ENCODE data around the gene KRTAP13-1.
A peak's percentile ranks its signal among the peaks of the same experiment; 100 is the strongest.

The KRTAP13-1 gene

GRCh38 chr21:30426731-30427130 is 30.9 kb downstream of the KRTAP13-1 start:
- DNase-seq (ENCODE audit: low spot score) = no peak
- in situ Hi-C loops (cut with MboI; ENCODE audit: low pct_unique_long_range_greater_than_20kb, low sequenced_read_pairs, unreplicated experiment) = no loop called here

DNA sequence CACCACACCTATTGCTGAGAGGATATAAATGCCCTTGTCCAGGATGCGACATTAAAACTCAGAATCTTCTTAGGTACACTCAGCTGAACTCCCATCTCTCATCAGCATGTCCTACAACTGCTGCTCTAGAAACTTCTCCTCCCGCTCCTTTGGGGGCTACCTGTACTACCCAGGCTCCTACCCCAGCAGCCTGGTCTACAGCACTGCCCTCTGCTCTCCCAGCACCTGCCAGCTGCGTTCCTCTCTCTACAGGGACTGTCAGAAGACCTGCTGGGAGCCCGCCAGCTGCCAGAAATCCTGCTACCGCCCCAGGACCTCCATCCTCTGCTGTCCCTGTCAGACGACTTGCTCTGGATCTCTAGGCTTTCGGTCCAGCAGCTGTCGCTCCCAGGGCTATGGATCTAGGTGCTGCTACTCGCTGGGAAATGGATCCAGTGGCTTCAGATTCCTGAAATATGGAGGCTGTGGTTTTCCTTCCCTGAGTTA is 34.4 kb downstream of the KRTAP13-1 start, which contains the start of gene KRTAP13-4:
Gene KRTAP13-4 (plus strand): TSS at position 51 of the 486 bp plus-strand sequence. CDS start 56 bp downstream, at position 107.
- in situ Hi-C loops (cut with MboI; ENCODE audit: low pct_unique_long_range_greater_than_20kb, low sequenced_read_pairs, unreplicated experiment) = no loop called here
- TF ChIP-seq, protein P1, sequence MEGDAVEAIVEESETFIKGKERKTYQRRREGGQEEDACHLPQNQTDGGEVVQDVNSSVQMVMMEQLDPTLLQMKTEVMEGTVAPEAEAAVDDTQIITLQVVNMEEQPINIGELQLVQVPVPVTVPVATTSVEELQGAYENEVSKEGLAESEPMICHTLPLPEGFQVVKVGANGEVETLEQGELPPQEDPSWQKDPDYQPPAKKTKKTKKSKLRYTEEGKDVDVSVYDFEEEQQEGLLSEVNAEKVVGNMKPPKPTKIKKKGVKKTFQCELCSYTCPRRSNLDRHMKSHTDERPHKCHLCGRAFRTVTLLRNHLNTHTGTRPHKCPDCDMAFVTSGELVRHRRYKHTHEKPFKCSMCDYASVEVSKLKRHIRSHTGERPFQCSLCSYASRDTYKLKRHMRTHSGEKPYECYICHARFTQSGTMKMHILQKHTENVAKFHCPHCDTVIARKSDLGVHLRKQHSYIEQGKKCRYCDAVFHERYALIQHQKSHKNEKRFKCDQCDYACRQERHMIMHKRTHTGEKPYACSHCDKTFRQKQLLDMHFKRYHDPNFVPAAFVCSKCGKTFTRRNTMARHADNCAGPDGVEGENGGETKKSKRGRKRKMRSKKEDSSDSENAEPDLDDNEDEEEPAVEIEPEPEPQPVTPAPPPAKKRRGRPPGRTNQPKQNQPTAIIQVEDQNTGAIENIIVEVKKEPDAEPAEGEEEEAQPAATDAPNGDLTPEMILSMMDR (IDR thresholded peaks at IDR 0.05; ENCODE audit: extremely low read depth, insufficient read depth, missing control alignments) = no peak

More at GRCh38 chr21:30426731-30427130, 30.9 kb downstream of the KRTAP13-1 start:
- TF ChIP-seq, protein P1 (IDR thresholded peaks at IDR 0.05; ENCODE audit: extremely low read depth, insufficient read depth, missing control alignments) = no peak

DNA sequence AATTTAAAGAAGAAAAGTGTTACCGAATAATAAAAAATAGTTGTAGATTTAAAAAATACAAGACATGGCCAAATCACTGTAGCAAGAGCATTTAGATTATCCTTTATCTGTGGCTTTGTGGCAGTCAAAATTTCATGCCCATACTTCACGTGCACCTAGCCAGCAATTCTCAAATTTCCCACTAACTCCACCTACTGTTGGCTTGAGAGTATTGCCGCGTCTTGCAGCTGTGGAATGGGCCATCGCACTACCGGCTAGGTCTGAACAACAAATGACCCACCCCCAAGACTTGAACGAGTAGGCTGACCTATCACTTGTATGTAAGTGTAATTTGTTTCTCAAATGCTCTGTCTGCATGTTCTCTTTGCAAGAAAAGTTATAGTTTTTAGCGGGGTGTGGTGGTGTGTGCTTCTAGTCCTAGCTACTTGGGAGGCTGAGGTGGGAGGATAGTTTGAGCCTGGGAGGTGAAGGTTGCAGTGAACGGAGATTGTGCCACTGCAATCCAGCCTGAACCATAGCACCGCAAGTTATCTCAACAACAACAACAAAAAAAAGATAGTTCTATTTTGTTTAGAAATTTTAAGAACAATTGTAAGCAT is 38.3 kb downstream of the KRTAP13-1 start:
- DNase-seq (ENCODE audit: low spot score) = no peak
- TF ChIP-seq, protein P1 (IDR thresholded peaks at IDR 0.05; ENCODE audit: extremely low read depth, insufficient read depth, missing control alignments) = peak; percentile 33
- in situ Hi-C loops (cut with MboI; ENCODE audit: low pct_unique_long_range_greater_than_20kb, low sequenced_read_pairs, unreplicated experiment) = no loop called here

More for the DNA sequence above, 34.4 kb downstream of the KRTAP13-1 start, which contains the start of gene KRTAP13-4:
- DNase-seq (ENCODE audit: low spot score) = no peak

- TF ChIP-seq, protein P1 (IDR thresholded peaks at IDR 0.05; ENCODE audit: extremely low read depth, insufficient read depth, missing control alignments) = no peak
- in situ Hi-C loops (cut with MboI; ENCODE audit: low pct_unique_long_range_greater_than_20kb, low sequenced_read_pairs, unreplicated experiment) = no loop called here
- no peak for DNase-seq (ENCODE audit: low spot score)
Observed at GRCh38 chr21:30437010-30437565, 41.3 kb downstream of the KRTAP13-1 start.

DNA sequence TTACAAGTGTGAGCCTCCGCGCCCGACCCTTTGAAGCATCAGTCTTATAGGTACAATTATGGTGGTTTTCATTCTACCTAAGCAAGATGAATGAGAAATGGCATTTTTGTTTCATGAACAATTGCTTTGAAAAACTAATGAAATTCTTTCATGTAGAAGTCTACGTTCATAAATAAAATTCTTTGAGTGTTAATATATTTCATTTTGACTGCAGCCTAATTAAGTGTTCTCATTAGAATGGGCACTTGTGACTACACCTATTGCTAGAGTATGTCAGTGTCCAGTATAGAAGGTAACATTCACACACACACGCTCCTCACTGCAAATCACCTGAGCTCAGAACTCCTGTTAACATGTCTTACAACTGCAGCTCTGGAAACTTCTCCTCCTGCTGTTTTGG is 44.1 kb downstream of the KRTAP13-1 start, which contains the start of gene KRTAP15-1:
Gene KRTAP15-1 (plus strand): TSS at position 301 of the 400 bp plus-strand sequence. CDS start 53 bp downstream, at position 354.
- no peak for DNase-seq (ENCODE audit: low spot score)
- in situ Hi-C loops (cut with MboI; ENCODE audit: low pct_unique_long_range_greater_than_20kb, low sequenced_read_pairs, unreplicated experiment) = no loop called here
- TF ChIP-seq, protein P1 (IDR thresholded peaks at IDR 0.05; ENCODE audit: extremely low read depth, insufficient read depth, missing control alignments) = no peak

GRCh38 chr21:30443226-30443625 is 47.4 kb downstream of the KRTAP13-1 start:
- in situ Hi-C loops (cut with MboI; ENCODE audit: low pct_unique_long_range_greater_than_20kb, low sequenced_read_pairs, unreplicated experiment) = no loop called here
- TF ChIP-seq, protein P1 (IDR thresholded peaks at IDR 0.05; ENCODE audit: extremely low read depth, insufficient read depth, missing control alignments) = no peak
- no peak for DNase-seq (ENCODE audit: low spot score)
